ENCODE results near the gene CRTC3. TPM values are rescaled to one million over a fixed set of nuclear protein-coding genes. Genes with fewer than 3 reads are reported as not detected.

CRTC3 gene
- total and polyA plus RNA-seq, 2 donors (not counting 1 experiment from before 2014, with no cell fraction given) = 18.3 to 23.4 TPM

DNA sequence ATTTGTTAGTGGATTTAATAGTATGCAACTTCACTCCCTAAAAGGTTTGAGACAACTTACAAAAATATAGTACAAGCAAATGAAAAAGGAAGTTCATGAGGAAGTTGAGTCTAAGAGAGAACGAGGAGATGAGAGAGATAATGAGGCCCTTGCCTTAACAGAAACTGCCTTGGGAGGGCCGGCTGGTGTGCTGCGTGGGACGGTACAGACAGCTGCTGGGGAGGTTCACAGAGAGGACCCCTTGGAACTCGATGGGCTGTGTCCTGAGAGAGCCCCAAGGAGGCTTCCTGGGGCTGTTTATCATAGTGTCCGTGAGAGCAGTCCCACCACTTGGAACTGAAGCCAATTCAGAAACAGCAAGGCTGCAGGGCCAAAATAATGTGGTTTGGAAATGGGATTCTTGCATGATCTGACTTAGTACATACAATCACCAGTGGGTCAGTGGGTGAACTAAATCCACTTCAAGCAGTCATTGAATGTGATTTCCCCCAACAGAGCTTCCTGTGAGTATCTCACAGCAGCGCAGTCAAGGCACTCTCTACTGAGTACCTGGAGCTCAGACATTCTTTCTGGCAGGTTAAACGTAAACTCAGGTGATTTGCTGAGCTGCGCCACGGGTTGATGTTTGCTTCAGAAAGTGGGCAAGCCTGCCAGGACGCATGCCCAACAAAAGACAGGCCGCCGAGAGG is 90.8 kb downstream of the CRTC3 start:
- Histone ChIP-seq H3K4me3 (replicated peaks in 1 of 4; ENCODE audit: control extremely low read depth in 1 of 4, insufficient read depth in 1 of 4, low read depth in 3 of 4, low read length in 4 of 4) (no peak overlapping the region), H3K9ac (ENCODE audit: insufficient read depth, low read length) (no peak overlapping the region), H2AFZ (ENCODE audit: low read length) (no peak overlapping the region), H3K36me3 (ENCODE audit: control insufficient read depth, insufficient read depth, low read length) (peaks cover 4% of the 10 kb centered on the region), H3K4me1 (ENCODE audit: control insufficient read depth, extremely low read depth, insufficient read depth, low read length) (no peaks in the 10 kb centered on the region), H4K20me1 (ENCODE audit: control insufficient read depth, extremely low read depth, insufficient read depth, low read length) (no peaks in the 10 kb centered on the region), H3K27ac (ENCODE audit: insufficient read depth, low read length) (no peak overlapping the region), H3K27me3 (ENCODE audit: control insufficient read depth, insufficient read depth, low read length) (no peaks in the 10 kb centered on the region), H3K4me2 (ENCODE audit: extremely low read depth, insufficient read depth, low read length) (no peak overlapping the region), H3K79me2 (ENCODE audit: control insufficient read depth, insufficient read depth, low read length) (no peaks in the 10 kb centered on the region), H3K9me3 (ENCODE audit: control insufficient read depth, insufficient read depth, low read depth, low read length) (no peaks in the 10 kb centered on the region)
- no peak for TF ChIP-seq EZH2 (IDR thresholded peaks at IDR 0.05; ENCODE audit: low read length, missing control alignments)
- TF ChIP-seq, protein P1, sequence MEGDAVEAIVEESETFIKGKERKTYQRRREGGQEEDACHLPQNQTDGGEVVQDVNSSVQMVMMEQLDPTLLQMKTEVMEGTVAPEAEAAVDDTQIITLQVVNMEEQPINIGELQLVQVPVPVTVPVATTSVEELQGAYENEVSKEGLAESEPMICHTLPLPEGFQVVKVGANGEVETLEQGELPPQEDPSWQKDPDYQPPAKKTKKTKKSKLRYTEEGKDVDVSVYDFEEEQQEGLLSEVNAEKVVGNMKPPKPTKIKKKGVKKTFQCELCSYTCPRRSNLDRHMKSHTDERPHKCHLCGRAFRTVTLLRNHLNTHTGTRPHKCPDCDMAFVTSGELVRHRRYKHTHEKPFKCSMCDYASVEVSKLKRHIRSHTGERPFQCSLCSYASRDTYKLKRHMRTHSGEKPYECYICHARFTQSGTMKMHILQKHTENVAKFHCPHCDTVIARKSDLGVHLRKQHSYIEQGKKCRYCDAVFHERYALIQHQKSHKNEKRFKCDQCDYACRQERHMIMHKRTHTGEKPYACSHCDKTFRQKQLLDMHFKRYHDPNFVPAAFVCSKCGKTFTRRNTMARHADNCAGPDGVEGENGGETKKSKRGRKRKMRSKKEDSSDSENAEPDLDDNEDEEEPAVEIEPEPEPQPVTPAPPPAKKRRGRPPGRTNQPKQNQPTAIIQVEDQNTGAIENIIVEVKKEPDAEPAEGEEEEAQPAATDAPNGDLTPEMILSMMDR (conservative IDR thresholded peaks at IDR 0.05 in 1 of 2, IDR thresholded peaks at IDR 0.05 in 1 of 2; ENCODE audit: low read depth in 1 of 2, low read length in 2 of 2) = no peak
- DNase-seq (ENCODE audit: low read depth in 2 of 2) = peak in 1 of 2 donors; percentile 21

DNA sequence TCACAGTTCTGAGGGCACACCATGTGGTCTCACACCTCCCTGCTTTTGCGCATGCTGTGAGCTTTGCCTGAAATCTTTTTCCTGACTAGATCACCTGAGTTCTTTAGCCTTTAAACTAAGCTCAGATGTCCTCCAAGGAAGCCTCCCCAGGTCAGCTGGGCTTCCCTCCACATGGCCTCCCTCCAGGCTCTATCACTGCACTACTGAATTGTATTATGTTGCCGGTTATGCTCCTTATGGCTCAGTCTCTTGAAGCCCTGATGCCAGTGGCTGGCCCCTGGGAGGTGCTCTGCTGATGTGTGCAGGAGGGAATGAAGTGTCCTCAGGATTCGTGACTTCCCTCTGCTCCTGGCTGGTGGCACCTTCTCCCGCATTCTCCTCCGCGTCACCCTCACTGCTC is 94.1 kb downstream of the CRTC3 start:
- Histone ChIP-seq H3K4me1 (ENCODE audit: control insufficient read depth, extremely low read depth, insufficient read depth, low read length) (no peaks in the 10 kb centered on the region), H3K79me2 (ENCODE audit: control insufficient read depth, insufficient read depth, low read length) (no peaks in the 10 kb centered on the region), H3K36me3 (ENCODE audit: control insufficient read depth, insufficient read depth, low read length) (peaks cover 7% of the 10 kb centered on the region), H3K27me3 (ENCODE audit: control insufficient read depth, insufficient read depth, low read length) (no peaks in the 10 kb centered on the region), H3K9me3 (ENCODE audit: control insufficient read depth, insufficient read depth, low read depth, low read length) (no peaks in the 10 kb centered on the region), H3K9ac (ENCODE audit: insufficient read depth, low read length) (no peak overlapping the region), H3K27ac (ENCODE audit: insufficient read depth, low read length) (no peak overlapping the region), H4K20me1 (ENCODE audit: control insufficient read depth, extremely low read depth, insufficient read depth, low read length) (no peaks in the 10 kb centered on the region), H3K4me2 (ENCODE audit: extremely low read depth, insufficient read depth, low read length) (no peak overlapping the region), H3K4me3 (replicated peaks in 1 of 4; ENCODE audit: control extremely low read depth in 1 of 4, insufficient read depth in 1 of 4, low read depth in 3 of 4, low read length in 4 of 4) (no peak overlapping the region), H2AFZ (ENCODE audit: low read length) (no peak overlapping the region)
- no peak for TF ChIP-seq EZH2 (IDR thresholded peaks at IDR 0.05; ENCODE audit: low read length, missing control alignments)
- TF ChIP-seq, protein P1 (conservative IDR thresholded peaks at IDR 0.05 in 1 of 2, IDR thresholded peaks at IDR 0.05 in 1 of 2; ENCODE audit: low read depth in 1 of 2, low read length in 2 of 2) = no peak
- no peak for DNase-seq (ENCODE audit: low read depth in 2 of 2)

GRCh38 chr15:90624278-90624981 is 94.7 kb downstream of the CRTC3 start:
- H4K20me1 ChIP-seq (ENCODE audit: control insufficient read depth, extremely low read depth, insufficient read depth, low read length) = no peaks in the 10 kb centered on the region
- no peaks in the 10 kb centered on the region for H3K9me3 ChIP-seq (ENCODE audit: control insufficient read depth, insufficient read depth, low read depth, low read length)
- no peak overlapping the region for H3K4me3 ChIP-seq (replicated peaks in 1 of 4; ENCODE audit: control extremely low read depth in 1 of 4, insufficient read depth in 1 of 4, low read depth in 3 of 4, low read length in 4 of 4)
- H3K4me2 ChIP-seq (ENCODE audit: extremely low read depth, insufficient read depth, low read length) = no peak overlapping the region
- peaks cover 10% of the 10 kb centered on the region for H3K36me3 ChIP-seq (ENCODE audit: control insufficient read depth, insufficient read depth, low read length)
- no peak overlapping the region for H3K27ac ChIP-seq (ENCODE audit: insufficient read depth, low read length)
- no peak overlapping the region for H3K9ac ChIP-seq (ENCODE audit: insufficient read depth, low read length)
- H3K27me3 ChIP-seq (ENCODE audit: control insufficient read depth, insufficient read depth, low read length) = no peaks in the 10 kb centered on the region
- H3K4me1 ChIP-seq (ENCODE audit: control insufficient read depth, extremely low read depth, insufficient read depth, low read length) = no peaks in the 10 kb centered on the region
- no peak overlapping the region for H2AFZ ChIP-seq (ENCODE audit: low read length)
- no peaks in the 10 kb centered on the region for H3K79me2 ChIP-seq (ENCODE audit: control insufficient read depth, insufficient read depth, low read length)
- no peak for DNase-seq (ENCODE audit: low read depth in 2 of 2)
- no peak for TF ChIP-seq EZH2 (IDR thresholded peaks at IDR 0.05; ENCODE audit: low read length, missing control alignments)
- TF ChIP-seq, protein P1 (conservative IDR thresholded peaks at IDR 0.05 in 1 of 2, IDR thresholded peaks at IDR 0.05 in 1 of 2; ENCODE audit: low read depth in 1 of 2, low read length in 2 of 2) = no peak

Measured in fibroblast of lung (primary cell).